CD4-positive, CD25-positive, alpha-beta regulatory T cell (primary cell): Measurements from ENCODE around the gene ANKS1B. TPM values are rescaled to one million over a fixed set of nuclear protein-coding genes. Genes with fewer than 3 reads are reported as not detected.
A peak's percentile ranks its signal among the peaks of the same experiment; 100 is the strongest.
"Not testable (repeated sequence)": the region's sequence is repeated elsewhere in the genome, so short reads cannot be mapped to it uniquely, and the experiment has no call there.

Source experiments
- ATAC-seq, 2 donors: fragments of 150-1000 bp; cut with Tn5 transposase; one replicate each; pipeline ENCODE4 v1.10.0; 2021; ENCODE audit warnings: low read depth in 2 of 2, moderate number of reproducible peaks in 2 of 2, moderate library complexity in 1 of 2
- DNase-seq, 3 donors: peaks; one replicate each; pipeline versions ENCODE4 v3.0.0 to v3.0.0-alpha.2; 2012 to 2022; ENCODE audit warnings: mixed read lengths in 1 of 3
- H3K27ac ChIP-seq: one replicate; pipeline ENCODE4 v1.7.0; 2013; ENCODE audit warnings: mild to moderate bottlenecking, low read length; ENCODE audit not compliant: insufficient read depth, poor library complexity, severe bottlenecking
- H3K27me3 ChIP-seq: one replicate; pipeline ENCODE4 v1.7.0; 2013; ENCODE audit warnings: low read length; ENCODE audit not compliant: control insufficient read depth, insufficient read depth
- H3K36me3 ChIP-seq: one replicate; pipeline ENCODE4 v1.7.0; 2013; ENCODE audit warnings: mild to moderate bottlenecking, low read length, moderate library complexity; ENCODE audit not compliant: control insufficient read depth, insufficient read depth
- H3K4me1 ChIP-seq: 2 replicates; pipeline ENCODE4 v1.7.0; 2013; ENCODE audit warnings: mild to moderate bottlenecking, low read length; ENCODE audit not compliant: insufficient read depth, control insufficient read depth, poor library complexity, severe bottlenecking
- H3K4me3 ChIP-seq: one replicate; pipeline ENCODE4 v1.7.0; 2013; ENCODE audit warnings: low read depth, mild to moderate bottlenecking, low read length, moderate library complexity
- H3K9me3 ChIP-seq, 2 experiments: 1 replicate in 1 of 2; 2 replicates in 1 of 2; pipeline ENCODE4 v1.7.0; 2013; ENCODE audit warnings: low read length in 2 of 2, mild to moderate bottlenecking in 1 of 2, moderate library complexity in 1 of 2; ENCODE audit not compliant: control insufficient read depth in 2 of 2
- H3K27ac Mint-ChIP-seq, 3 donors: one replicate each; pipeline ENCODE4 v1.8.0; 2020 to 2022; ENCODE audit warnings: mild to moderate bottlenecking in 3 of 3, mixed read lengths in 3 of 3, moderate library complexity in 2 of 3
- H3K27me3 Mint-ChIP-seq: one replicate; pipeline ENCODE4 v1.8.0; 2022; ENCODE audit warnings: mild to moderate bottlenecking, mixed read lengths
- H3K36me3 Mint-ChIP-seq: one replicate; pipeline ENCODE4 v1.8.0; 2020; ENCODE audit warnings: mixed read lengths
- H3K4me1 Mint-ChIP-seq, 4 donors: one replicate each; pipeline ENCODE4 v1.8.0; 2020 to 2022; ENCODE audit warnings: mixed read lengths in 4 of 4, mild to moderate bottlenecking in 1 of 4
- H3K4me3 Mint-ChIP-seq, 4 donors: one replicate each; pipeline ENCODE4 v1.8.0; 2020 to 2022; ENCODE audit warnings: mild to moderate bottlenecking in 4 of 4, mixed read lengths in 4 of 4, moderate library complexity in 3 of 4
- H3K9me3 Mint-ChIP-seq, 7 donors: one replicate each; pipeline ENCODE4 v1.8.0; 2020 to 2022; ENCODE audit warnings: mixed read lengths in 7 of 7, mild to moderate bottlenecking in 3 of 7, moderate library complexity in 2 of 7
- polyA plus RNA-seq, 4 donors: library from polyadenylated mRNA; unstranded; fragments of 300-500 nt; fragmentation: Illumina TruSeq; gene quantifications; one replicate each; pipeline ENCODE4 v1.2.3, GENCODE V29; 2021
- total RNA-seq: library from RNA; stranded (reverse); gene quantifications from one replicate; pipeline ENCODE4 v1.2.3, GENCODE V29; 2022

ANKS1B gene
- total and polyA plus RNA-seq, 5 donors from 2014 or later = 4.0 to 15.9 (median 9.5) TPM

- H3K36me3 ChIP-seq = no peaks in the 10 kb centered on the region
- peak in 1 of 3 donors; percentile 1 for DNase-seq
- peaks cover 0 to 2% (median 0%) of the 10 kb centered on the region in 7 donors for H3K9me3 Mint-ChIP-seq
Observed at GRCh38 chr12:99810718-99811593, 173.8 kb downstream of the ANKS1B start.

DNA sequence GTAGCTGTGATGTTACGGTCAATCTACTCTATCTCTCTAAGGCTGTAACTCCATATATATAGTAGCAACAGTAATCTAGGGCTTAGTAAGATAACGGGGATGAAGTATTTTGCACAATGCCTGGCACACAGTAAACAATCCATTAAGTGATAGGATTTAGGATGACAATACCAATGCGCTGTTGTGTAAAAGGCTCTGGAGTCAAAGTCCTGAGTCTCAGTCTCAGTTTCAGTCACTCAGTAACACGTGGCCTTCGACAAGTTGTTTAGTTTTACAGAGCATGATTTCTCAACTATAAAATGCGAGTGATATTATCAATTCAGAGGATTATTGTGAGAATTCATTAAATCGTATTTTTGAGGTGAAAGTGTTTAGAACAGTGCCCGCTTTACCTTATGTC lies 174.8 kb downstream of the ANKS1B start:
- Histone ChIP-seq H3K36me3 (no peaks in the 10 kb centered on the region), H3K27ac (no peak overlapping the region), H3K9me3 (no peaks in the 10 kb centered on the region), H3K4me3 (no peak overlapping the region), H3K4me1 (no peaks in the 10 kb centered on the region), H3K27me3 (no peaks in the 10 kb centered on the region)
- H3K4me1 Mint-ChIP-seq = no peaks in the 10 kb centered on the region
- no peak overlapping the region for H3K27ac Mint-ChIP-seq
- no peaks in the 10 kb centered on the region for H3K36me3 Mint-ChIP-seq
- H3K4me3 Mint-ChIP-seq = no peak overlapping the region
- peaks cover 0 to 2% (median 0%) of the 10 kb centered on the region in 7 donors for H3K9me3 Mint-ChIP-seq
- ATAC-seq = no peak
- DNase-seq = no peak
- H3K27me3 Mint-ChIP-seq = no peaks in the 10 kb centered on the region

More at GRCh38 chr12:99810718-99811593, 173.8 kb downstream of the ANKS1B start:
- no peaks in the 10 kb centered on the region for H3K4me1 ChIP-seq
- H3K36me3 Mint-ChIP-seq = no peaks in the 10 kb centered on the region
- ATAC-seq = no peak
- H3K4me1 Mint-ChIP-seq = no peaks in the 10 kb centered on the region
- H3K27me3 Mint-ChIP-seq = no peaks in the 10 kb centered on the region
- H3K27me3 ChIP-seq = no peaks in the 10 kb centered on the region
- H3K27ac ChIP-seq = no peak overlapping the region
- no peaks in the 10 kb centered on the region for H3K9me3 ChIP-seq
- H3K27ac Mint-ChIP-seq = no peak overlapping the region
- no peak overlapping the region for H3K4me3 Mint-ChIP-seq
- no peak overlapping the region for H3K4me3 ChIP-seq

GRCh38 chr12:99806304-99806703 lies 178.4 kb downstream of the ANKS1B start:
- no peak for ATAC-seq
- Mint-ChIP-seq H3K27me3 (no peaks in the 10 kb centered on the region), H3K4me1 (no peaks in the 10 kb centered on the region), H3K4me3 (no peak overlapping the region), H3K36me3 (no peaks in the 10 kb centered on the region), H3K27ac (no peak overlapping the region), H3K9me3 (peaks cover 0 to 4% (median 0%) of the 10 kb centered on the region in 7 donors)
- Histone ChIP-seq H3K4me3 (no peak overlapping the region), H3K36me3 (no peaks in the 10 kb centered on the region), H3K27me3 (no peaks in the 10 kb centered on the region), H3K9me3 (no peaks in the 10 kb centered on the region), H3K27ac (no peak overlapping the region), H3K4me1 (no peaks in the 10 kb centered on the region)
- no peak for DNase-seq

DNA sequence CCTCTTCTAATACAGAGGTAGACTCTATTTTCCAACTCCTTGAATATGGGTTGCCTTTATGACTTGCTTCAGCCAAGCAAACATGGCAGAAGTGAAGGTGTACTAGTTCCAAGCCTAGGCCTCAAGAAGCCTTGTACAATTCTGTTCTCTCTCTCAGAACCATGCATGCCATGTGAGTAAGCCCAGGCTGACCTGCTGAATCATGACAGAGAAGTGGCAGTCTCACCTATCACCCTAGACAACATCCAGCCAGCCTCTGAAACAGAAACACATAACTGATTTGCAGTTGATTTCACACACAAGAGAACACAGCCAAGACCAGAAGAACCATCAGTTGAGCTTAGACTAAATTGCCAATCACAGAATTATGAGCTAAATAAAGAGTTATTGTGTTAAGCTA lies 180.0 kb downstream of the ANKS1B start:
- Mint-ChIP-seq H3K4me1 (no peaks in the 10 kb centered on the region), H3K9me3 (peaks cover 0 to 4% (median 0%) of the 10 kb centered on the region in 7 donors), H3K36me3 (no peaks in the 10 kb centered on the region), H3K27ac (no peak overlapping the region), H3K4me3 (no peak overlapping the region), H3K27me3 (no peaks in the 10 kb centered on the region)
- no peak overlapping the region for H3K27ac ChIP-seq
- H3K36me3 ChIP-seq = no peaks in the 10 kb centered on the region
- H3K4me1 ChIP-seq = no peaks in the 10 kb centered on the region
- no peak overlapping the region for H3K4me3 ChIP-seq
- no peaks in the 10 kb centered on the region for H3K9me3 ChIP-seq
- no peaks in the 10 kb centered on the region for H3K27me3 ChIP-seq
- ATAC-seq (no peak), DNase-seq (no peak)

DNA sequence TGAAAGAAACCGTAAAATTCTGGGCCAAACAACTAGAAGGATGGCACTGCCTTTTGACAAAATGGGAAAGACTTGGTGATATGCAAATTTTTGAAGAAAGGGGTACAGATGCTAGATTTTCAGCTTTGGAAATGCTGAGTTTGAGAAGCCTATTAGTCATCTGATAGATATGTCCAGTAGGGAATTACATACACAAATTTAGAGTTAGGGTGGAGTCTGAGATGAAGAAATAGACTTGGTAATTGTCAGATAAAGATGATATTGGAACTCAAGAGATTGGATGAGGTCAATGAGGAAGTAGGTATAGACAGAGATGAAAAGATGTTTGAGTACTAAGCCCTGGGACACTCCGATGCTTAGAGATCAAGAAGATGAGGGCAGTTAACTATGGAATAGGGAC lies 184.1 kb downstream of the ANKS1B start:
- Histone ChIP-seq H3K36me3 (no peaks in the 10 kb centered on the region), H3K27ac (no peak overlapping the region), H3K27me3 (no peaks in the 10 kb centered on the region), H3K4me3 (no peak overlapping the region), H3K9me3 (no peaks in the 10 kb centered on the region), H3K4me1 (no peaks in the 10 kb centered on the region)
- Mint-ChIP-seq H3K9me3 (peaks cover 0 to 5% (median 3%) of the 10 kb centered on the region in 7 donors), H3K36me3 (no peaks in the 10 kb centered on the region), H3K4me1 (no peaks in the 10 kb centered on the region), H3K27ac (no peak overlapping the region), H3K4me3 (no peak overlapping the region), H3K27me3 (no peaks in the 10 kb centered on the region)
- ATAC-seq (no peak), DNase-seq (no peak)

- not testable (repeated sequence) for H3K27ac ChIP-seq, H3K36me3 ChIP-seq, H3K27me3 Mint-ChIP-seq, H3K4me3 Mint-ChIP-seq, ATAC-seq, H3K9me3 ChIP-seq, H3K4me1 Mint-ChIP-seq, H3K9me3 Mint-ChIP-seq, H3K4me3 ChIP-seq, H3K27me3 ChIP-seq, H3K4me1 ChIP-seq, H3K36me3 Mint-ChIP-seq, DNase-seq, H3K27ac Mint-ChIP-seq
Observed at GRCh38 chr12:99797931-99798330, 186.8 kb downstream of the ANKS1B start.

DNA sequence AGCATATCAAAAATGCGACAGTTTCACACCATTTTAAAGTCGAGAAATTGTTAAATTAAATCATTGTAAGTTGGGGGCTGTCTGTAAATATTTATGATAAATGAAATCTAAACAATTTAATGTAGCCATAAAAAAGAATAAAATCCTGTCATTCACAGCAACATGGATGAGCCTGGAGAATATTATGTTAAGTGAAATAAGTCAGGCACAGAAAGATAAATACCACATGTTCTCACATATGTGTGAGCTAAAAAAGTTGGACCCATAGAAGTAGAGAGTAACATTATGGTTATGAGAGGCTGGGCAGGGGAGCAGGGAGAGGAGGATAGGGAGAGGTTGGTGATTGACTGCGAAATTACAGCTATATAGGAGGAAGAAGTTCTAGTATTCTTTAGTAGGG lies 201.3 kb downstream of the ANKS1B start:
- no peak overlapping the region for H3K4me3 Mint-ChIP-seq
- no peak for ATAC-seq

GRCh38 chr12:99772274-99772673 lies 212.5 kb downstream of the ANKS1B start:
- H3K4me1 Mint-ChIP-seq = no peaks in the 10 kb centered on the region
- DNase-seq = no peak
- no peak overlapping the region for H3K4me3 Mint-ChIP-seq
- peaks cover 0 to 2% (median 0%) of the 10 kb centered on the region in 7 donors for H3K9me3 Mint-ChIP-seq
- H3K36me3 Mint-ChIP-seq = no peaks in the 10 kb centered on the region
- no peaks in the 10 kb centered on the region for H3K27me3 ChIP-seq
- no peaks in the 10 kb centered on the region for H3K4me1 ChIP-seq
- no peak overlapping the region for H3K4me3 ChIP-seq
- no peak for ATAC-seq
- no peak overlapping the region for H3K27ac Mint-ChIP-seq
- H3K9me3 ChIP-seq = no peaks in the 10 kb centered on the region
- no peaks in the 10 kb centered on the region for H3K36me3 ChIP-seq
- H3K27me3 Mint-ChIP-seq = no peaks in the 10 kb centered on the region
- H3K27ac ChIP-seq = no peak overlapping the region

More for the DNA sequence above, 201.3 kb downstream of the ANKS1B start:
- no peaks in the 10 kb centered on the region for H3K27me3 ChIP-seq
- H3K27ac ChIP-seq = no peak overlapping the region
- Mint-ChIP-seq H3K27ac (no peak overlapping the region), H3K36me3 (no peaks in the 10 kb centered on the region), H3K4me1 (no peaks in the 10 kb centered on the region), H3K9me3 (peaks cover 0 to 7% (median 2%) of the 10 kb centered on the region in 7 donors), H3K27me3 (no peaks in the 10 kb centered on the region)
- no peaks in the 10 kb centered on the region for H3K36me3 ChIP-seq
- H3K9me3 ChIP-seq = no peaks in the 10 kb centered on the region
- no peak for DNase-seq
- no peak overlapping the region for H3K4me3 ChIP-seq
- H3K4me1 ChIP-seq = no peaks in the 10 kb centered on the region
